AG20443 (cell line): ENCODE results near the gene CNOT4.

Experiments used
- DNase-seq: peaks from one replicate; pipeline ENCODE4 v3.0.0; 2012; ENCODE audit warnings: low spot score, mixed read lengths

CNOT4 gene

GRCh38 chr7:135397689-135398088 lies 112.2 kb downstream of the CNOT4 start:
- DNase-seq, result no peak

- no peak for DNase-seq
Observed at GRCh38 chr7:135392701-135393100, 117.2 kb downstream of the CNOT4 start.

GRCh38 chr7:135391514-135391913 lies 118.4 kb downstream of the CNOT4 start:
- no peak for DNase-seq

GRCh38 chr7:135390829-135391228 lies 119.1 kb downstream of the CNOT4 start:
- DNase-seq, result no peak

GRCh38 chr7:135389971-135390370 lies 119.9 kb downstream of the CNOT4 start:
- no peak for DNase-seq

GRCh38 chr7:135388616-135389015 lies 121.3 kb downstream of the CNOT4 start:
- no peak for DNase-seq

GRCh38 chr7:135386776-135387175 lies 123.1 kb downstream of the CNOT4 start:
- DNase-seq, result no peak

GRCh38 chr7:135386181-135386580 lies 123.7 kb downstream of the CNOT4 start:
- peak; percentile 9 for DNase-seq

- DNase-seq, result no peak
Observed at GRCh38 chr7:135385209-135385608, 124.7 kb downstream of the CNOT4 start.

- no peak for DNase-seq
Observed at GRCh38 chr7:135383525-135384175, 126.3 kb downstream of the CNOT4 start.

- DNase-seq, result no peak
Observed at GRCh38 chr7:135382173-135382572, 127.7 kb downstream of the CNOT4 start.

GRCh38 chr7:135381369-135381768 lies 128.5 kb downstream of the CNOT4 start:
- no peak for DNase-seq

- DNase-seq, result no peak
Observed at GRCh38 chr7:135380351-135380750, 129.6 kb downstream of the CNOT4 start.

- DNase-seq, result no peak
Observed at GRCh38 chr7:135377171-135377570, 132.7 kb downstream of the CNOT4 start.

- peak; percentile 22 for DNase-seq
Observed at GRCh38 chr7:135375908-135376699, 133.8 kb downstream of the CNOT4 start.

- DNase-seq, result no peak
Observed at GRCh38 chr7:135374736-135375135, 135.2 kb downstream of the CNOT4 start.

GRCh38 chr7:135372222-135372621 lies 137.7 kb downstream of the CNOT4 start:
- DNase-seq, result no peak

GRCh38 chr7:135370656-135371055 lies 139.2 kb downstream of the CNOT4 start:
- no peak for DNase-seq

GRCh38 chr7:135369405-135369804 lies 140.5 kb downstream of the CNOT4 start:
- DNase-seq, result no peak

- DNase-seq, result no peak
Observed at GRCh38 chr7:135368416-135369186, 141.3 kb downstream of the CNOT4 start.

- DNase-seq, result no peak
Observed at GRCh38 chr7:135366843-135367508, 142.9 kb downstream of the CNOT4 start.

GRCh38 chr7:135365721-135366120 lies 144.2 kb downstream of the CNOT4 start:
- DNase-seq, result no peak
